Endothelial cell of umbilical vein (primary cell): ENCODE results near the gene HDAC4. TPM values are rescaled to one million over a fixed set of nuclear protein-coding genes. Genes with fewer than 3 reads are reported as not detected.

Source experiments
- BruUV-seq: library from RNA; stranded (reverse); fragments of 400-500 nt; replicated peaks from 2 replicates; lab custom pipeline; 2021; lab: Mats Ljungman, UMichigan
- CTCF ChIA-PET: fragments of 300-600, 350-600 bp; sonication (Branson Sonifier 250); formaldehyde crosslinking; loops from one replicate; lab custom pipeline; 2021; ENCODE audit warnings: antibody characterized with exemption, inconsistent platforms; lab: Charles Lee
- POLR2A ChIA-PET: fragments of 300-600, 350-600 bp; sonication (Branson Sonifier 250); formaldehyde crosslinking; loops from one replicate; lab custom pipeline; 2021; ENCODE audit warnings: antibody characterized with exemption, inconsistent platforms; lab: Charles Lee
- DNase-seq: peaks from one replicate; pipeline ENCODE4 v3.0.0-alpha.2; 2011; ENCODE audit warnings: low read depth, low spot score
- FAIRE-seq: peaks from 2 replicates; lab custom pipeline; 2011; peaks lifted over from hg19 to GRCh38; lab: Jason Lieb, UNC
- H2AFZ ChIP-seq: 2 replicates; pipeline ENCODE4 v1.6.0; 2012; ENCODE audit warnings: low read depth, low read length, control low read depth, inconsistent platforms
- H3K27ac ChIP-seq: 2 replicates; pipeline ENCODE4 v1.5.1; 2011; ENCODE audit warnings: low read depth, mild to moderate bottlenecking, control low read depth, low read length, moderate library complexity; ENCODE audit not compliant: insufficient read depth
- H3K27me3 ChIP-seq, 2 experiments: 2 replicates each; pipeline versions ENCODE4 v1.6.0 to v1.6.1; 2011; ENCODE audit warnings: low read length in 2 of 2, mixed read lengths in 1 of 2; ENCODE audit not compliant: control insufficient read depth in 2 of 2, insufficient read depth in 2 of 2
- H3K36me3 ChIP-seq, 2 experiments: 2 replicates in 1 of 2; 3 replicates in 1 of 2; pipeline ENCODE4 v1.5.1; 2011; ENCODE audit warnings: low read length in 2 of 2, mild to moderate bottlenecking in 1 of 2, moderate library complexity in 1 of 2; ENCODE audit not compliant: control insufficient read depth in 2 of 2, insufficient read depth in 2 of 2; ENCODE audit errors: extremely low read depth in 1 of 2
- H3K4me1 ChIP-seq: 3 replicates; pipeline ENCODE4 v1.5.1; 2011; ENCODE audit warnings: mild to moderate bottlenecking, low read length; ENCODE audit not compliant: control insufficient read depth, insufficient read depth; ENCODE audit errors: extremely low read depth
- H3K4me2 ChIP-seq: 2 replicates; pipeline ENCODE4 v1.6.1; 2011; ENCODE audit warnings: low read length, control low read depth, mixed read lengths; ENCODE audit not compliant: insufficient read depth
- H3K4me3 ChIP-seq, 3 experiments: fragments of 200-600 bp in 1 of 3; sonication (generic), shearing (Covaris generic) in 1 of 3; replicated peaks in 1 of 3; 2 replicates each; pipeline ENCODE4 v1.5.1; 2011 to 2016; ENCODE audit warnings: control low read depth in 3 of 3, low read length in 3 of 3, mild to moderate bottlenecking in 2 of 3, inconsistent platforms in 1 of 3, low read depth in 1 of 3, moderate library complexity in 1 of 3; ENCODE audit not compliant: insufficient read depth in 1 of 3
- H3K79me2 ChIP-seq: 2 replicates; pipeline ENCODE4 v1.6.0; 2012; ENCODE audit warnings: low read length, inconsistent platforms; ENCODE audit not compliant: control insufficient read depth, insufficient read depth
- H3K9ac ChIP-seq: replicated peaks from 2 replicates; pipeline ENCODE3; 2011; ENCODE audit warnings: low read length, control low read depth; ENCODE audit not compliant: insufficient read depth; ENCODE audit errors: extremely low read depth
- H3K9me1 ChIP-seq: replicated peaks from 3 replicates; pipeline ENCODE4 v1.6.0; 2011; ENCODE audit warnings: mild to moderate bottlenecking, low read length; ENCODE audit not compliant: control insufficient read depth, insufficient read depth; ENCODE audit errors: extremely low read depth
- H3K9me3 ChIP-seq: replicated peaks from 2 replicates; pipeline ENCODE4 v1.5.1; 2012; ENCODE audit warnings: low read length, inconsistent platforms; ENCODE audit not compliant: control insufficient read depth, insufficient read depth
- H4K20me1 ChIP-seq: replicated peaks from 2 replicates; pipeline ENCODE3; 2011; ENCODE audit warnings: mild to moderate bottlenecking, low read length; ENCODE audit not compliant: control insufficient read depth, insufficient read depth; ENCODE audit errors: extremely low read depth
- CTCF ChIP-seq, 2 donors: IDR thresholded peaks; 1 replicate in 1 of 2; 2 replicates in 1 of 2; pipeline ENCODE4 v1.5.1; 2011; ENCODE audit warnings: low read length in 2 of 2, mild to moderate bottlenecking in 2 of 2, moderate library complexity in 2 of 2, control low read depth in 1 of 2, inconsistent platforms in 1 of 2, low read depth in 1 of 2; ENCODE audit not compliant: insufficient read depth in 1 of 2; ENCODE audit errors: extremely low read depth in 1 of 2
- EZH2 ChIP-seq: IDR thresholded peaks from 2 replicates; pipeline ENCODE4 v1.6.1; 2012; ENCODE audit warnings: borderline replicate concordance, low read depth, mild to moderate bottlenecking, moderate library complexity, low read length, inconsistent platforms; ENCODE audit not compliant: severe bottlenecking
- FOS ChIP-seq: IDR thresholded peaks from 2 replicates; pipeline ENCODE4 v1.6.1; 2011; ENCODE audit warnings: mild to moderate bottlenecking, low read length, moderate library complexity, borderline replicate concordance; ENCODE audit not compliant: insufficient read depth
- GATA2 ChIP-seq: IDR thresholded peaks from 2 replicates; pipeline ENCODE4 v1.7.0; 2011; ENCODE audit warnings: low read depth, mild to moderate bottlenecking, moderate library complexity, mixed read lengths, low read length; ENCODE audit not compliant: insufficient read length, insufficient read depth
- JUN ChIP-seq: IDR thresholded peaks from 2 replicates; pipeline ENCODE4 v1.6.1; 2011; ENCODE audit warnings: borderline replicate concordance, low read depth; ENCODE audit not compliant: insufficient read length, insufficient read depth
- MAX ChIP-seq: IDR thresholded peaks from 2 replicates; pipeline ENCODE4 v1.6.1; 2011; ENCODE audit not compliant: insufficient read depth, insufficient read length
- MYC ChIP-seq: IDR thresholded peaks from one replicate; pipeline ENCODE4 v1.6.1; 2011; ENCODE audit warnings: mild to moderate bottlenecking, low read depth, low read length
- POLR2A ChIP-seq: IDR thresholded peaks from 2 replicates; pipeline ENCODE4 v1.6.1; 2012; ENCODE audit warnings: low read depth, mild to moderate bottlenecking, control low read depth, low read length
- POLR2AphosphoS5 ChIP-seq: IDR thresholded peaks from 2 replicates; pipeline ENCODE4 v1.6.1; 2012; ENCODE audit warnings: low read depth, mild to moderate bottlenecking, control low read depth, low read length, moderate library complexity; ENCODE audit not compliant: insufficient read depth
- dilution Hi-C: fragments of 300-500 bp; cut with MboI; formaldehyde crosslinking; loops from one replicate; pipeline ENCODE4 v1.15.0; 2019; ENCODE audit warnings: low sequenced_read_pairs; ENCODE audit not compliant: extremely low pct_ligation_motif_present
- intact Hi-C: fragments of 100-400 bp; cut with micrococcal nuclease; formaldehyde crosslinking; loops from one replicate; pipeline ENCODE4 v1.10.0; 2022
- polyA plus RNA-seq, 4 experiments: library from polyadenylated mRNA; depleted of rRNA in 3 of 4; stranded (reverse) in 3 of 4; unstranded in 1 of 4; fragments of >200 nt; gene quantifications; 2 replicates each; pipeline versions ENCODE4 v1.2.1 to v1.2.3, GENCODE V29; 2011 to 2012; ENCODE audit warnings: missing spikeins in 1 of 4
- total RNA-seq: library from RNA; stranded (reverse); gene quantifications from 2 replicates; pipeline ENCODE4 v1.2.3, GENCODE V29; 2021

Gene HDAC4
- total and polyA plus RNA-seq, 2 donors (not counting 3 experiments of a cell fraction or from before 2014, with no cell fraction given) = 13.4 to 33.0 TPM

- no peak for TF ChIP-seq FOS
- no peak for TF ChIP-seq GATA2
- TF ChIP-seq POLR2A = no peak
- TF ChIP-seq EZH2 = no peak
- TF ChIP-seq MAX = no peak
- TF ChIP-seq MYC = no peak
- no peak for TF ChIP-seq POLR2AphosphoS5
- no peak for TF ChIP-seq JUN
- no peak for TF ChIP-seq CTCF (IDR thresholded peaks at IDR 0.05; ENCODE audit: extremely low read depth in 1 of 2, insufficient read depth in 1 of 2, low read depth in 1 of 2, low read length in 2 of 2)
- ChIA-PET CTCF (no interaction called here), POLR2A (no interaction called here)
- FAIRE-seq (no peak), DNase-seq (no peak)
- no peak overlapping the region for H3K9ac ChIP-seq
- BruUV-seq = no TSS peak
- H3K27me3 ChIP-seq = no peaks in the 10 kb centered on the region
- H3K9me3 ChIP-seq = no peaks in the 10 kb centered on the region
- no peaks in the 10 kb centered on the region for H3K4me1 ChIP-seq
- H3K9me1 ChIP-seq = no peaks in the 10 kb centered on the region
- no peaks in the 10 kb centered on the region for H3K79me2 ChIP-seq
- no peaks in the 10 kb centered on the region for H3K36me3 ChIP-seq
- H3K27ac ChIP-seq = no peak overlapping the region
- no peak overlapping the region for H3K4me3 ChIP-seq
- intact Hi-C loops = no loop called here
- H3K4me2 ChIP-seq = no peak overlapping the region
- dilution Hi-C loops = no loop called here
- no peaks in the 10 kb centered on the region for H4K20me1 ChIP-seq
- no peak overlapping the region for H2AFZ ChIP-seq
These were observed 314.3 kb downstream of the HDAC4 start for GRCh38 chr2:239086325-239087020.
